PFSK-1 (cell line): Measurements from ENCODE around the gene NDST3.

Source experiments
- FOXP2 ChIP-seq: optimal IDR thresholded peaks from 2 replicates; pipeline ENCODE3; 2011; ENCODE audit warnings: borderline replicate concordance, control low read depth, inconsistent platforms; ENCODE audit not compliant: insufficient read depth; ENCODE audit errors: extremely low read length, extremely low read depth
- POLR2AphosphoS5 ChIP-seq: IDR thresholded peaks from 2 replicates; pipeline ENCODE4 v1.6.1; 2012; ENCODE audit warnings: low read depth, mild to moderate bottlenecking, control low read depth, low read length, moderate library complexity
- SIN3A ChIP-seq: IDR thresholded peaks from 2 replicates; pipeline ENCODE4 v1.6.1; 2012; ENCODE audit warnings: mild to moderate bottlenecking, low read length, moderate library complexity, borderline replicate concordance; ENCODE audit not compliant: insufficient read depth
- TAF1 ChIP-seq: IDR thresholded peaks from 2 replicates; pipeline ENCODE4 v1.6.1; 2012; ENCODE audit warnings: low read length, control low read depth, borderline replicate concordance; ENCODE audit not compliant: insufficient read depth
- TF ChIP-seq, protein P1 (sequence below), 2 experiments: IDR thresholded peaks; 2 replicates each; pipeline versions ENCODE4 v1.6.1 to v1.8.0; 2011 to 2012; ENCODE audit warnings: low read depth in 2 of 2, low read length in 2 of 2, control low read depth in 1 of 2, inconsistent platforms in 1 of 2, mild to moderate bottlenecking in 1 of 2, moderate library complexity in 1 of 2; ENCODE audit not compliant: insufficient read depth in 1 of 2

DNA sequence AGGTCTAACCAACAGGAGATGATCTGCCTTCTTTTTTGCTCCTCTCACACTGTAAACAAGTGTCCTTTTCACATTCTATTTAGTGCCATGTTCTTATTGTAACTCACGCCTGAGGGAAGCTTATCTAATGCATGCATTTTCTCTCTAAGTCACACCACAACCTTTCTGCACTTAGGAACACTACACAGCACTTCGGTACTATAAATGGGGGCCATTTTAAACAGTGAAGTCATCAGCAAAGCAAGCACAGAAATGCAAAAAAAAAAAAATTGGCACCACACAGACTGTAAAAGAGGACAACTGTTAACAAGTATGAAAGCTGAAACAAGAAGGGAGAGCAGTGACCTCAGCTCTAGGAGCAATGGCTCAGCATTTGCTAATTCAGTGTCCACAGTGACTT is 273.4 kb downstream of the NDST3 start:
- TF ChIP-seq, protein P1, sequence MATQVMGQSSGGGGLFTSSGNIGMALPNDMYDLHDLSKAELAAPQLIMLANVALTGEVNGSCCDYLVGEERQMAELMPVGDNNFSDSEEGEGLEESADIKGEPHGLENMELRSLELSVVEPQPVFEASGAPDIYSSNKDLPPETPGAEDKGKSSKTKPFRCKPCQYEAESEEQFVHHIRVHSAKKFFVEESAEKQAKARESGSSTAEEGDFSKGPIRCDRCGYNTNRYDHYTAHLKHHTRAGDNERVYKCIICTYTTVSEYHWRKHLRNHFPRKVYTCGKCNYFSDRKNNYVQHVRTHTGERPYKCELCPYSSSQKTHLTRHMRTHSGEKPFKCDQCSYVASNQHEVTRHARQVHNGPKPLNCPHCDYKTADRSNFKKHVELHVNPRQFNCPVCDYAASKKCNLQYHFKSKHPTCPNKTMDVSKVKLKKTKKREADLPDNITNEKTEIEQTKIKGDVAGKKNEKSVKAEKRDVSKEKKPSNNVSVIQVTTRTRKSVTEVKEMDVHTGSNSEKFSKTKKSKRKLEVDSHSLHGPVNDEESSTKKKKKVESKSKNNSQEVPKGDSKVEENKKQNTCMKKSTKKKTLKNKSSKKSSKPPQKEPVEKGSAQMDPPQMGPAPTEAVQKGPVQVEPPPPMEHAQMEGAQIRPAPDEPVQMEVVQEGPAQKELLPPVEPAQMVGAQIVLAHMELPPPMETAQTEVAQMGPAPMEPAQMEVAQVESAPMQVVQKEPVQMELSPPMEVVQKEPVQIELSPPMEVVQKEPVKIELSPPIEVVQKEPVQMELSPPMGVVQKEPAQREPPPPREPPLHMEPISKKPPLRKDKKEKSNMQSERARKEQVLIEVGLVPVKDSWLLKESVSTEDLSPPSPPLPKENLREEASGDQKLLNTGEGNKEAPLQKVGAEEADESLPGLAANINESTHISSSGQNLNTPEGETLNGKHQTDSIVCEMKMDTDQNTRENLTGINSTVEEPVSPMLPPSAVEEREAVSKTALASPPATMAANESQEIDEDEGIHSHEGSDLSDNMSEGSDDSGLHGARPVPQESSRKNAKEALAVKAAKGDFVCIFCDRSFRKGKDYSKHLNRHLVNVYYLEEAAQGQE (IDR thresholded peaks at IDR 0.05; ENCODE audit: insufficient read depth in 1 of 2, low read depth in 2 of 2, low read length in 2 of 2), result no peak
- no peak for TF ChIP-seq TAF1
- TF ChIP-seq POLR2AphosphoS5, result no peak
- TF ChIP-seq SIN3A, result no peak
- no peak for TF ChIP-seq FOXP2
